Heart right ventricle (tissue), 16 donors: ENCODE results near the gene ADAMTS2. TPM values are rescaled to one million over a fixed set of nuclear protein-coding genes. Genes with fewer than 3 reads are reported as not detected.

Experiments
- ATAC-seq, 8 donors: fragments of 200-7000 bp; cut with Tn5 transposase; one replicate each; pipeline ENCODE4 v1.9.1; 2020; ENCODE audit warnings: mild to moderate bottlenecking in 8 of 8, moderate library complexity in 8 of 8, moderate number of reproducible peaks in 1 of 8
- DNase-seq, 2 donors: peaks; one replicate each; pipeline ENCODE4 v3.0.0-alpha.2; 2020
- H3K27ac ChIP-seq, 10 donors: fragments of 200-600 bp; sonication (generic) in 2 of 10; one replicate each; pipeline versions ENCODE4 v1.5.0 to v1.8.0; 2020 to 2022; ENCODE audit warnings: mild to moderate bottlenecking in 3 of 10
- H3K27me3 ChIP-seq, 7 donors: fragments of 200-600 bp; one replicate each; pipeline ENCODE4 v1.8.0; 2021 to 2022; ENCODE audit warnings: mild to moderate bottlenecking in 2 of 7
- H3K36me3 ChIP-seq, 9 donors: fragments of 200-600 bp; sonication (generic) in 1 of 9; one replicate each; pipeline versions ENCODE4 v1.5.0 to v1.8.0; 2020 to 2022; ENCODE audit warnings: mild to moderate bottlenecking in 2 of 9
- H3K4me1 ChIP-seq, 9 donors: fragments of 200-600 bp; sonication (generic) in 1 of 9; one replicate each; pipeline versions ENCODE4 v1.5.0 to v1.8.0; 2020 to 2022; ENCODE audit warnings: mild to moderate bottlenecking in 4 of 9
- H3K4me3 ChIP-seq, 10 donors: fragments of 200-600 bp; sonication (generic) in 2 of 10; one replicate each; pipeline versions ENCODE4 v1.5.0 to v1.8.0; 2020 to 2022; ENCODE audit warnings: mild to moderate bottlenecking in 7 of 10, moderate library complexity in 2 of 10
- H3K9me3 ChIP-seq, 11 donors: fragments of 200-600 bp in 10 of 11; sonication (generic) in 2 of 11; one replicate each; pipeline versions ENCODE4 v1.5.0 to v1.8.0; 2013 to 2022; ENCODE audit warnings: mild to moderate bottlenecking in 2 of 11, control low read depth in 1 of 11, moderate library complexity in 1 of 11
- WGBS, 2 donors: extraction: QIAGEN DNeasy Blood & Tissue Kit; methylation state at CpG; one replicate each; pipeline ENCODE4 v1.1.7; 2013; ENCODE audit warnings: inconsistent platforms in 1 of 2; 5-methylcytosine and 5-hydroxymethylcytosine counted together
- intact Hi-C, 10 donors: fragments of 100-400 bp; cut with DNase I; formaldehyde crosslinking; loops; one replicate each; pipeline versions ENCODE4 v1.11.1 to v1.14.2; 2022
- polyA plus RNA-seq, 2 donors: library from polyadenylated mRNA; stranded (reverse); fragments of 200-250 nt; gene quantifications; one replicate each; pipeline ENCODE4 v1.2.3, GENCODE V29; 2013
- total RNA-seq, 10 donors: library from RNA; stranded (reverse); fragmentation: NEBNext Ultra II Directional in 3 of 10; extraction: Animal tissue kit (Norgen Biotek cat#: 25700) in 3 of 10; gene quantifications; one replicate each; pipeline versions ENCODE4 v1.2.1 to v1.2.4, GENCODE V29; 2021 to 2023
- TF ChIP-seq, protein P1 (sequence below), 9 donors: fragments of 200-600 bp; sonication (generic) in 2 of 9; IDR thresholded peaks; one replicate each; pipeline versions ENCODE4 v1.5.0 to v1.8.0; 2021 to 2022; ENCODE audit warnings: antibody characterized with exemption in 9 of 9, mild to moderate bottlenecking in 5 of 9, moderate library complexity in 1 of 9
- donor health status: Arrhythmogenic right ventricular cardiomyopathy.
- donor health status: ischemic (EF 13 %, LVEDD 7.1; RV severe dilation, severe dysfunction).
- donor health status: healthy with polysubstance abuse.
- donor health status: DM: no; HTN: yes; CAD: no.
- donor health status: DM: no; HTN: no; CAD: no.
- donor health status: ischemic (EF 25% LVEDD 6.9; RV normal size, moderate dysfunction).
- donor health status: ischemic (EF 25% LVEDD 5.7; RV mildly dilated, moderate dysfunction).
- donor health status: healthy.
- donor health status: DM: yes; HTN: yes; CAD: no.
- donor health status: Ischemic cardiomyopathy.
- donor health status: ischemic (EF 35%, LVEDD 5.7; RV mildly dilated, moderate dysfunction).
- donor health status: nonischemic (EF 11% LVEDD 7.7; RV severe dilation, severe dysfunction).
- donor health status: DM: yes; HTN: yes; CAD: no.
- donor health status: PGD.
- donor health status: ischemic (EF 29% LVEDD 5.4; RV normal size, mild dysfunction).
- donor health status: nonischemic (EF 23%, LVEDD 6.1; RV moderate dilation, normal function).

The ADAMTS2 gene
- total and polyA plus RNA-seq, 12 donors: 1.7 to 13.5 (median 3.9) TPM

DNA sequence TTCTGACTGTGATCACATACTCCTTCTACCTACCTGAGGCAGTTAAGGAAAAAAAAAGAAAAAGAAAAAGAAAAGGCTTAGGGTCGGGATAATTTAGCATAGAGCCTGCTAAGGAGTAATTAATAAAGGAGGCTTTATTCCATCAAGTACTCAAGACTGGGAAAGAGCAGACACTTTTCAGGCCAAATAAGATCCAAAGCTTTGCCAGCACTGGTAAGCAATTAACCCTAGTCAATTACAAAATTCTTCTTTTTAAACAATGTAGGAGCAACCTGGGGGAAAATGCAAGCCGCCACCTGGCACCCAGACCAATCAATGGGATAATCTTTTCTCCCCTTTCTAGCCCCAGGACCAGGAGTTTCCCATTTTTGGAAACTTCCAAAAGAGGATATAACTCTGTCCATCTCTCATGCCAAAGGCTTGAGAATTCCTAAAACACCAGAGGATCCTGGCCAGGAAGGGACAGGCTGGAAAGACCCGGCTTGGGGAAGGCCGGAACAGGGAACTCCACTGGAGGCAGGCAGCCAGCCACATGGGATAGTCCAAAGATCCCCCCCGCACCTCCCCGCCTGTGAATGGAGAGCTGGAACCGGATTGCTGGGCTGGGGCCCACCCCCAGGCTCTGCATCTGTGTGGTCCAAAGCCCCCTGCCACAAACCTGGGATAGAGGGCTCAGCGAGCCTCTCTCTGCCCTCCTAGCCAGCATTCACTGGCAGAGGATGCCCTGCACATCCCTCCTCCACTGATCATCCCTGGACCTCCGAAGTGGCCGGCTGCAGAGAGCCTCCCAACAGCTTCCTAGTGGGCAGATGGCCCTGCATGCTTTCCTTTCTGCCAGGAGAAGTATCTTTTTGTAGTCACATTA is 167.3 kb downstream of the ADAMTS2 start:
- no peak overlapping the region for H3K27ac ChIP-seq
- H3K27me3 ChIP-seq: peaks cover 0 to 22% (median 10%) of the 10 kb centered on the region in 7 donors
- H3K4me3 ChIP-seq: no peak overlapping the region
- TF ChIP-seq, protein P1, sequence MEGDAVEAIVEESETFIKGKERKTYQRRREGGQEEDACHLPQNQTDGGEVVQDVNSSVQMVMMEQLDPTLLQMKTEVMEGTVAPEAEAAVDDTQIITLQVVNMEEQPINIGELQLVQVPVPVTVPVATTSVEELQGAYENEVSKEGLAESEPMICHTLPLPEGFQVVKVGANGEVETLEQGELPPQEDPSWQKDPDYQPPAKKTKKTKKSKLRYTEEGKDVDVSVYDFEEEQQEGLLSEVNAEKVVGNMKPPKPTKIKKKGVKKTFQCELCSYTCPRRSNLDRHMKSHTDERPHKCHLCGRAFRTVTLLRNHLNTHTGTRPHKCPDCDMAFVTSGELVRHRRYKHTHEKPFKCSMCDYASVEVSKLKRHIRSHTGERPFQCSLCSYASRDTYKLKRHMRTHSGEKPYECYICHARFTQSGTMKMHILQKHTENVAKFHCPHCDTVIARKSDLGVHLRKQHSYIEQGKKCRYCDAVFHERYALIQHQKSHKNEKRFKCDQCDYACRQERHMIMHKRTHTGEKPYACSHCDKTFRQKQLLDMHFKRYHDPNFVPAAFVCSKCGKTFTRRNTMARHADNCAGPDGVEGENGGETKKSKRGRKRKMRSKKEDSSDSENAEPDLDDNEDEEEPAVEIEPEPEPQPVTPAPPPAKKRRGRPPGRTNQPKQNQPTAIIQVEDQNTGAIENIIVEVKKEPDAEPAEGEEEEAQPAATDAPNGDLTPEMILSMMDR (IDR thresholded peaks at IDR 0.05): no peak
- no peak for DNase-seq
- H3K4me1 ChIP-seq: no peaks in the 10 kb centered on the region
- H3K9me3 ChIP-seq: peaks cover 0 to 16% (median 0%) of the 10 kb centered on the region in 11 donors
- H3K36me3 ChIP-seq: peaks cover 0 to 11% (median 0%) of the 10 kb centered on the region in 9 donors
- no peak for ATAC-seq
- 85% methylated on average over 10 of the region's 10 CpGs for WGBS, 2 donors
- intact Hi-C loops: loop anchor here in 2 of 10 donors (5.0 to 10.0 kb wide), 2 partner anchors 167 to 1101 kb away; partner anchors contain the start of gene ADAMTS2 (in 1 of the 2)

DNA sequence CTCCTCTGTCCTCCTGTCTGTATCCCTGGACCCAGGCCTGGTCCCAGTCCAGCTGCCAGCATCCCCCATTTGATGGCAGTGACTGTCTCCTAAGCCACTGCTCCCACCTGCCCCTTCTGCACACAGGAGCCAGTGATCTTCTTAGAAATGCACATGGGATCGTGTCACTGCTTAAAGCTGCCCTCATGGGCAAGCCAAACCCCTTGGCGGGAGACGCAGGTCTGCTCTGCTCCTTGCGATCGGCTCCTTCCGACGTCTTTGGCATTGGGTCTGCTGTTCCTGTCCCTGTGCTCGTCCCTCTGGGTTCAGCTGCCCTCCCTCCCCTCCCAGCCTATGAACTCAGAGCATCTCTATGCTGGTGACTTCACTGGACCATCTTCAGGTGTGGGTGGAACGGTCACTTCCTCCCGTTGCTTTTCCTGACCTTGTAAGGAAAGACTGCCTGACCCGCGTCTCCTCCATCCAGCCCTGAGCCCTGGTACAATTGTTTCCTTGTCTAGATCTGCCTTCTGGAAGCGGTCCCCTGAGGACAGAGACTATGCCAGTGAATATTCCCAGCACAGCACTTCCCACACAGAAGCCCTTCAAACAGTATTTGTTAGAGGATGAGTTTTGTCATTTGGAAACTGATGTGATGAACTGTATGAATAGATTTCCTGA is 168.6 kb downstream of the ADAMTS2 start:
- Histone ChIP-seq H3K4me3 (no peak overlapping the region), H3K27ac (no peak overlapping the region), H3K27me3 (peaks cover 0 to 19% (median 0%) of the 10 kb centered on the region in 7 donors), H3K36me3 (peaks cover 0 to 11% (median 0%) of the 10 kb centered on the region in 9 donors), H3K4me1 (no peaks in the 10 kb centered on the region), H3K9me3 (peaks cover 0 to 16% (median 0%) of the 10 kb centered on the region in 11 donors)
- TF ChIP-seq, protein P1 (IDR thresholded peaks at IDR 0.05): no peak
- ATAC-seq: no peak
- DNase-seq: no peak
- whole genome bisulfite sequencing, 2 donors: 78 to 79% methylated on average over 13 of the region's 13 CpGs
- intact Hi-C loops: loop anchor here in 2 of 10 donors (5.0 to 10.0 kb wide), 2 partner anchors 168 to 1099 kb away; partner anchors contain the start of gene ADAMTS2 (in 1 of the 2)

DNA sequence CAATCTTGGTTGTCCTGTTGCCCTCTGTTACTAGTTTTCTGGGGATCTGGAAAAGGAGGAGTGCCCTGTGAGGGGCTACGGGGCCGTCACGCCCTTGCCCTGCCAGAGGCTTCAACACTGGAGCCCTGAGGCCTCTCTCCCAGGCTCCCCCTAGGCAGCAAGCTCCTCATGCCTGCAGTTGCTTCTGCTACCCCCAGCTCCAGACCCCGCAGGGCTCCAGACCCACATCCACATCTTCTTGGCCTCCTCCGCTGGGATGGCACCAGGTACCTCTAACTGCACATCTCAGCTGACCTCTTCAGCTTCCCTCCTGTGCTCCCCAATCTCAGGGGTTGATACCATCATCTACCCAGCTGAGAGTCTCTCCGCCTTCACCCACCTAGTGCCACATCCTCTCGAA is 169.1 kb downstream of the ADAMTS2 start:
- DNase-seq (no peak), ATAC-seq (no peak)
- peaks cover 0 to 16% (median 0%) of the 10 kb centered on the region in 11 donors for H3K9me3 ChIP-seq
- intact Hi-C loops: loop anchor here in 2 of 10 donors (5.0 to 10.0 kb wide), 2 partner anchors 169 to 1099 kb away; partner anchors contain the start of gene ADAMTS2 (in 1 of the 2)
- peaks cover 0 to 11% (median 0%) of the 10 kb centered on the region in 9 donors for H3K36me3 ChIP-seq
- no peak overlapping the region for H3K4me3 ChIP-seq
- TF ChIP-seq, protein P1 (IDR thresholded peaks at IDR 0.05): no peak
- H3K27ac ChIP-seq: no peak overlapping the region
- H3K4me1 ChIP-seq: no peaks in the 10 kb centered on the region
- 83 to 88% methylated on average over 7 of the region's 7 CpGs for WGBS, 2 donors
- peaks cover 0 to 16% (median 0%) of the 10 kb centered on the region in 7 donors for H3K27me3 ChIP-seq
